Right lobe of liver (tissue), 6 donors: ENCODE data around the gene PAFAH1B2. TPM values are rescaled to one million over a fixed set of nuclear protein-coding genes. Genes with fewer than 3 reads are reported as not detected.

Source experiments
- ATAC-seq, 4 donors: fragments of 200-7000 bp; cut with Tn5 transposase; one replicate each; pipeline ENCODE4 v1.9.1; 2020; ENCODE audit warnings: mild to moderate bottlenecking in 4 of 4, moderate library complexity in 4 of 4
- DNase-seq, 3 donors: peaks; one replicate each; pipeline ENCODE4 v3.0.0-alpha.2; 2020
- H3K27ac ChIP-seq, 3 donors: fragments of 200-600 bp; one replicate each; pipeline ENCODE4 v1.8.0; 2022
- H3K27me3 ChIP-seq, 2 donors: fragments of 200-600 bp; one replicate each; pipeline ENCODE4 v1.8.0; 2022
- H3K36me3 ChIP-seq, 4 donors: fragments of 200-600 bp; sonication (generic) in 1 of 4; one replicate each; pipeline versions ENCODE4 v1.5.1 to v1.8.0; 2017 to 2022; ENCODE audit warnings: control low read depth in 1 of 4
- H3K4me1 ChIP-seq, 4 donors: fragments of 200-600 bp; sonication (generic) in 1 of 4; one replicate each; pipeline versions ENCODE4 v1.5.1 to v1.8.0; 2017 to 2022; ENCODE audit warnings: control low read depth in 1 of 4
- H3K4me3 ChIP-seq, 3 donors: fragments of 200-600 bp; one replicate each; pipeline ENCODE4 v1.8.0; 2022
- H3K9me3 ChIP-seq, 4 donors: fragments of 200-600 bp; sonication (generic) in 1 of 4; one replicate each; pipeline versions ENCODE4 v1.5.1 to v1.8.0; 2017 to 2022; ENCODE audit warnings: control low read depth in 1 of 4
- POLR2A ChIP-seq: fragments of 450-650 bp; IDR thresholded peaks from one replicate; pipeline ENCODE4 v1.6.1; 2017; ENCODE audit warnings: antibody characterized with exemption, mild to moderate bottlenecking
- WGBS: methylation state at CpG from one replicate; pipeline ENCODE4 v1.1.6; 2018; ENCODE audit warnings: low coverage, low lambda C conversion rate; ENCODE audit not compliant: insufficient coverage; ENCODE audit errors: missing lambda C conversion rate; 5-methylcytosine and 5-hydroxymethylcytosine counted together
- intact Hi-C, 2 donors: fragments of 100-400 bp; cut with DNase I; formaldehyde crosslinking; loops; one replicate each; pipeline versions ENCODE4 v1.11.2 to v1.14.1; 2022
- total RNA-seq, 6 experiments: library from RNA; depleted of rRNA in 2 of 6; stranded (reverse); fragments of >200 nt in 2 of 6; fragmentation: NEBNext Ultra II Directional in 3 of 6; extraction: Animal tissue kit (Norgen Biotek cat#: 25700) in 3 of 6; gene quantifications; one replicate each; pipeline versions ENCODE4 v1.1.0 to v1.2.4, GENCODE V29; 2016 to 2023
- TF ChIP-seq, protein P1 (sequence below), 4 donors: fragments of 200-600 bp in 3 of 4; fragments of 450-650 bp in 1 of 4; IDR thresholded peaks; one replicate each; pipeline versions ENCODE4 v1.5.1 to v1.8.0; 2016 to 2022; ENCODE audit warnings: antibody characterized with exemption in 4 of 4, mild to moderate bottlenecking in 2 of 4
- donor health status: DM: no; HTN: yes; CAD: no.
- donor health status: DM: no; HTN: no; CAD: no.
- donor health status: DM: no; HTN: no; CAD: no.
- donor health status: DM: no; HTN: yes; CAD: no.
- donor health status: DM: no; HTN: yes; CAD: no.

PAFAH1B2 gene
- total RNA-seq, 6 experiments from 2014 or later, result 22.2 to 39.1 (median 29.3) TPM

DNA sequence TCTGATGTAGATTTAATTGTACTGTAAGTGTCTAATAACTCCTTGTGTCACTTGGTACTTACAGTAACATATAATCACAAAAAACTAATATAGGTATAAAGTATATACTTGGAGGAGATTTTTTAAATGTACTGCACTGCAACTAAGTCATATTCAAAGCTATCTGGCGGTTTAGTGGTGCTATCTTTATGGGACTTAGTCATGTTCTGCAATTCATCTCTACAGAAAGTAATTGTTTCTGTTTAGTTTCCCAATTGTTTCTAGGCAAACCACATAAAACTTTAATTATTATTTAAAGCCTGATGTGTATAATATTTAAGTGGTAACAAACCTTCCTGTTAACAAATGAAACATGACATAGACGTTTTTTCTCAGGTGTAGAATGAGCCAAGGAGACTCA is 8.0 kb downstream of the PAFAH1B2 start:
- TF ChIP-seq POLR2A, result no peak
- TF ChIP-seq, protein P1, sequence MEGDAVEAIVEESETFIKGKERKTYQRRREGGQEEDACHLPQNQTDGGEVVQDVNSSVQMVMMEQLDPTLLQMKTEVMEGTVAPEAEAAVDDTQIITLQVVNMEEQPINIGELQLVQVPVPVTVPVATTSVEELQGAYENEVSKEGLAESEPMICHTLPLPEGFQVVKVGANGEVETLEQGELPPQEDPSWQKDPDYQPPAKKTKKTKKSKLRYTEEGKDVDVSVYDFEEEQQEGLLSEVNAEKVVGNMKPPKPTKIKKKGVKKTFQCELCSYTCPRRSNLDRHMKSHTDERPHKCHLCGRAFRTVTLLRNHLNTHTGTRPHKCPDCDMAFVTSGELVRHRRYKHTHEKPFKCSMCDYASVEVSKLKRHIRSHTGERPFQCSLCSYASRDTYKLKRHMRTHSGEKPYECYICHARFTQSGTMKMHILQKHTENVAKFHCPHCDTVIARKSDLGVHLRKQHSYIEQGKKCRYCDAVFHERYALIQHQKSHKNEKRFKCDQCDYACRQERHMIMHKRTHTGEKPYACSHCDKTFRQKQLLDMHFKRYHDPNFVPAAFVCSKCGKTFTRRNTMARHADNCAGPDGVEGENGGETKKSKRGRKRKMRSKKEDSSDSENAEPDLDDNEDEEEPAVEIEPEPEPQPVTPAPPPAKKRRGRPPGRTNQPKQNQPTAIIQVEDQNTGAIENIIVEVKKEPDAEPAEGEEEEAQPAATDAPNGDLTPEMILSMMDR (IDR thresholded peaks at IDR 0.05), result no peak
- intact Hi-C loops, result no loop called here
- 64% methylated on average over 2 of the region's 2 CpGs for WGBS
- DNase-seq, result no peak
- Histone ChIP-seq H3K4me1 (peaks cover 0 to 4% (median 0%) of the 10 kb centered on the region in 4 donors), H3K4me3 (no peak overlapping the region), H3K27me3 (no peaks in the 10 kb centered on the region), H3K36me3 (peaks cover 0 to 14% (median 0%) of the 10 kb centered on the region in 4 donors), H3K27ac (no peak overlapping the region), H3K9me3 (no peaks in the 10 kb centered on the region)
- ATAC-seq, result no peak

DNA sequence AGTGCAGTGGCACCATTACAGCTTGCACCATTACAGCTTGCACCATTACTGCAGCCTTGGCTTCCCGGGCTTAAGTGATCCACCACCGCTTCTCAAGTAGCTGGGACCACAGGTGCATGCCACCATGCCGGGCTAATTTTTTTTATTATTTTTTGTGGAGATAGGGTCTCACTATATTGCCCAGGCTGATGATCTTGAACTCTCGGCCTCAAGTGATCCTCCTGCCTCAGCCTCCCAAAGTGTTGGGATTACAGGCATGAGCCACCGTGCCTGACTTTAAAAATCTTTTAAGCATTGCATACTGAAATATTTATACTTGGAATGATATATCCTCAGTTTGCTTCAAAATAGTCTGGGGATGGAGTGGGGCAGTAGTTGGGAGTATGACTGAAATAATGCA is 10.4 kb downstream of the PAFAH1B2 start:
- H3K4me3 ChIP-seq, result no peak overlapping the region
- ATAC-seq (no peak), DNase-seq (no peak)
- H3K36me3 ChIP-seq, result peaks cover 0 to 14% (median 0%) of the 10 kb centered on the region in 4 donors
- H3K9me3 ChIP-seq, result no peaks in the 10 kb centered on the region
- no peak overlapping the region for H3K27ac ChIP-seq
- H3K4me1 ChIP-seq, result peaks cover 0 to 4% (median 0%) of the 10 kb centered on the region in 4 donors
- no peaks in the 10 kb centered on the region for H3K27me3 ChIP-seq
- intact Hi-C loops, result no loop called here
- TF ChIP-seq, protein P1 (IDR thresholded peaks at IDR 0.05), result no peak
- no peak for TF ChIP-seq POLR2A
- 100% methylated on average over 5 of the region's 5 CpGs for WGBS

DNA sequence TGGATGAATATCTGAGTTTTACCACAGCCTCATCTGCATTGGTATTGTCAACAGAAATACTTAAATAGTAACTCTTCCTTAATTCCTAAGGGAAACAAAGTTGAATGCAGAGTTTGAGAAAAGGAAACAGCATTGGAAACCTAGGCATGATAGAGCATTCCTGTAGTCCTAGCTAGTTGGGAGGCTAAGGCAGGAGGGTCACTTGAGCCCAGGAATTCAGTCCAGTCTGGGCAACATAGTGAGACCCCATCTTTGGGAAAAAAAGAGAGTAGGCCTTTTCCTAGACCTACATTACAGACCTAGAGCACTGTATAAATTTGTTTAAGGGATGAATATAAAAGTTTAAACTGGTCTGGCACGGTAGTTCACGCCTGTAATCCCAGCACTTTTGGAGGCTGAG is 13.4 kb downstream of the PAFAH1B2 start:
- ATAC-seq, result no peak
- Histone ChIP-seq H3K4me1 (no peaks in the 10 kb centered on the region), H3K9me3 (no peaks in the 10 kb centered on the region), H3K4me3 (no peak overlapping the region), H3K27me3 (no peaks in the 10 kb centered on the region), H3K27ac (no peak overlapping the region), H3K36me3 (peaks cover 0 to 23% (median 4%) of the 10 kb centered on the region in 4 donors)
- 100% methylated on average over 1 of the region's 2 CpGs for WGBS
- intact Hi-C loops, result no loop called here
- DNase-seq, result no peak
- no peak for TF ChIP-seq POLR2A
- TF ChIP-seq, protein P1 (IDR thresholded peaks at IDR 0.05), result no peak

DNA sequence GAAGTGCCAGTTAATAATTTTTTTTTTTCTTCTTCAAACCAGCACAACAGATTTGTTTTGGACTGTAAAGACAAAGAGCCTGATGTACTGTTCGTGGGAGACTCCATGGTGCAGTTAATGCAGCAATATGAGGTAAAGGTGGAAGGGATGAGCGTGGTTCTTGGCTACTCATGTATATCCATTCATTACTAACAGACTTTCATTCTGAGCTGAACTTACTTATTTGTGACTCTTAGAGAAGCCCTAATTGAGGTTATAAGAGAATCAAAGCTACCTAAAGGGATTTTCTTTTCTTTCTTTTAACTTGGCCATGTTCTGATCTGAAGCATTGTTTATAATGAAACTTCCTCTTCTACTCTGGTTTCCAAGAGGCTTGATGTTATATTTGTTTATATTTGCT is 15.8 kb downstream of the PAFAH1B2 start:
- intact Hi-C loops, result no loop called here

More for the DNA sequence above, 15.8 kb downstream of the PAFAH1B2 start:
- TF ChIP-seq POLR2A, result no peak
- TF ChIP-seq, protein P1 (IDR thresholded peaks at IDR 0.05), result no peak
- Histone ChIP-seq H3K36me3 (peaks cover 6 to 33% (median 17%) of the 10 kb centered on the region in 4 donors), H3K4me1 (no peaks in the 10 kb centered on the region), H3K9me3 (no peaks in the 10 kb centered on the region), H3K27ac (no peak overlapping the region), H3K4me3 (no peak overlapping the region), H3K27me3 (no peaks in the 10 kb centered on the region)
- ATAC-seq (no peak), DNase-seq (no peak)
- WGBS, result 89% methylated on average over 2 of the region's 2 CpGs
